Neural progenitor cell (in vitro differentiated cells): Measurements from ENCODE around the gene CTRL.

Experiments used
- CTCF ChIP-seq: fragments of 200-600 bp; sonication (generic); IDR thresholded peaks from 2 replicates; pipeline ENCODE4 v1.5.1; 2017; ENCODE audit warnings: antibody characterized with exemption, mild to moderate bottlenecking
- EZH2 ChIP-seq: fragments of 200-600 bp; sonication (generic); IDR thresholded peaks from 2 replicates; pipeline ENCODE4 v1.6.1; 2017; ENCODE audit warnings: antibody characterized with exemption, mild to moderate bottlenecking, moderate library complexity
- EZH2phosphoT487 ChIP-seq: fragments of 200-600 bp; sonication (generic); IDR thresholded peaks from 2 replicates; pipeline ENCODE4 v1.6.1; 2017; ENCODE audit warnings: antibody characterized with exemption

GRCh38 chr16:67928147-67928546 lies 3.5 kb downstream of the CTRL start:
- no peak for TF ChIP-seq CTCF
- TF ChIP-seq EZH2 = no peak
- no peak for TF ChIP-seq EZH2phosphoT487
